Activated CD8-positive, alpha-beta memory T cell treated with anti-CD3 and anti-CD28 coated beads for 48 hours (primary cell): ENCODE measurements around the gene CCDC78.
A peak's percentile ranks its signal among the peaks of the same experiment; 100 is the strongest.

Experiments
- DNase-seq, 3 experiments: peaks; one replicate each; pipeline ENCODE4 v3.0.0-alpha.2; 2020; ENCODE audit warnings: low read depth in 2 of 3, low spot score in 2 of 3

The CCDC78 gene

GRCh38 chr16:740459-740763 lies 14.2 kb upstream of the CCDC78 start:
- no peak for DNase-seq

- no peak for DNase-seq
Measured at GRCh38 chr16:739560-740458, 13.6 kb upstream of the CCDC78 start.

GRCh38 chr16:736936-737481 lies 10.8 kb upstream of the CCDC78 start:
- DNase-seq: no peak

- peak in 1 of 3 experiments; percentile 47 for DNase-seq
Measured at GRCh38 chr16:735982-736453, 9.8 kb upstream of the CCDC78 start.

DNA sequence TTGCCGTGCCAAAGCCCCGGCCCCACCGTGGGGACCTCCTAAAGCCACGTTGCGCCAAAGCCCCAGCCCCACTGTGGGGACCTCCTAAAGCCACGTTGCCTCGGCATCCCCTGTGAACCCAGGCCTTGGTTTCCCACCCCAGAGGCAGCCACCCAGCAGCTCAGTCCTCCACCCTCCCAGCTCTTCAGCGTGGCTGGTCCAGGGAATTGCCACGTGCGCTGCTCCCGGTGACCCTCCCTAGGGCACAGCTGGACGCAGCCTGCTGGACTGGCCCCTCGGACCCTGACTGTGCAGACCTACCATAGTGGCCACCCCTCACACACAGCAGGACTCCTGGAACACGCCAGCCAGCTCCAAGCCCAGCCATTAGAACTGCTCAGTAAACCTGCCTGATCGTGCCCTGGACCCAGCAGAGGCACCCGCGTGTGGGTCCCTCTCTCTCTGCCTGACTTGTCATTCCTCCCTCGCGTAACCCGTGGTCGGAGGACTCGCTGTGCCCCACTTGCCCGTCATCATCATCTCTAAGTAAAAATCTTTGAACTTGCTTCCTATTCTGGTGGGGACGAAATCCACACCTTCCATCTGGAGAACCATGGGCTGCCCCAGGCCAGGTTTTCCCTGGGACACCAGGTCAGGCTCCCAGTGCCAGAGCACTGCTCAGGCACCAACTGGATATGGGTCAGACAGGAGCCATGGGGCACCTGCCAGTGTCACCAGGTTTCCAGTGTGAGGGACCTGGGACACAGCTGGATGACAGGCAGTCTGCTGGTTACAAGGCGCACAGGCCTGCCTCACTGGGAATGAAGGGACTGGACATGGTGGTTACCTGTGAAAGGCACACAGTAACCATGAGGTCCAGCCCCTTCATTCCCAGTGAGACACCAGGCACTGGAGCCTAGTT lies 9.0 kb upstream of the CCDC78 start:
- no peak for DNase-seq

DNA sequence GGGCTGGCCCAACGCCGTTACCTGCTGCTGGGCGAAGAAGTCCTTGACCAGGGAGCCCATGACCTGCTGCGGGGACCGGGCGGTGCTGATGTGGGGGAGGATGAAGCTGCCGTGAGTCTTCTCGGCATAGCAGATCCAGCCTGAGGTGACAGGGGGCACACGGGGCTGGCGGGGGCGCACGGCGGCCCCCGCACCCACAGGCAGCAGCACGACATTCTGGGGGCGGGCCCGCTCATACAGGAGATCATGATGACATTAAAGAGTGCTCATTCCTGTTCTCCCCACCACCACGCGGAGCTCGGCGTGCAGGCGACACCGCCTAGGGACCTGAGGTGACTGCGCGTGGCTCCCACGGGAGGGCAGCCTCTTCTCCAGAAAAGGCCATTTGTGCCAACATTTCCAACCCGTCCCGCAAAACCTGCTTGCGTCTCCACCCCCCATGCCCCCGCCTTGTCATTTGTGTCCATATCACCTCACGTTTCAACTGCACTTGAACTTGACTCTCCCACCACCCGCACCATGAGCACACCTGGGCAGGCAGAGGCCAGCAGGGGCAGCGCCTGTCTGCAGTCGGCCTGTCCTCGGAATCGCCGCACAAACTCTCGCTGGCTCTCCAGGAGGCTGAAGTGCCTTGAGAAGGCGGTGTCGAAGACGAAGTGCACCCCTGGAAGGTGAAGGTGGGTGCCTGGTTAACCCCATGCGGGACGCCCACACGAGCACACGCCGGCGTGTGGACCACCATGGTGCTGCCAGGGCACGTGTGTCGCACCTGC lies 8.2 kb upstream of the CCDC78 start:
- no peak for DNase-seq

DNA sequence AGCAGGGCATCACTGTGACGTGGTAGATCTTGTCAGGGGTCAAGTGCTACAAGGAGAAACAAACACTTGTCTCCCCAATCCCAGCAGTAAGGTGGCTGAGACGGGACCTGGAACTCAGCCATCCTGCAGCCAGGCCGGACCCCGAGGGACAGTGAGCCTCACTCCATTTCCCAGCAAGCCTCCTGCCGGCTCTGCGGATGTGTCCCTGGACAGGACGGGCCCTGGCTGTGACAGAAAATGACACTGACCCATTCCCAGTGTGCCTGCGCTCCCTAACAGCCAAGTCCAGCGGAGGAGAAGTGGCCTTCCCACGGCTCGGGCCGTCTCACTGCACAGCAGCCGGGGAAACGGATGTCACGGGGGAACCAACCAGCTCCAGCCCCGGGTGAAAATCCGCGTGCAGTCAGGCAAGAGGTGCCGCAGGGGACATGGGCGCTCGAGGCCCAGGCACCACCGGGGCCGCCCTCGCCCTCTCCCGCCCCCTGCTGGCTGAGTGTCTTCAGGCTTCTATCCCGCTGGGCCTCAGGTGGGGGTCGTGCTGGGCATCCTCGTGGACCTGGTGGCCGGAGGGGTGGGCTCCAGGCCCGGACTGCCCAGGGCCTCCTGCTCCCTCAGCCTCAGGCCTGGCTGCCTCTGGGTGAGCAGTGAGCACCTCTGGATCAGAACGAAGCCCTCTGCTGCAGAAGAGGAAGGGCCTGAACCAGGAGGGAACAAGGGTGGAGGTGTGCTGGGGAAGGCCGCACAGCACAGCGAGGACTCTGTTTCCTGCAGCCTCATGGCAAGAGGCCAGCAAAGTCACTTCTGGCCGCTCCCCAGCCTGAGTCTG lies 7.4 kb upstream of the CCDC78 start:
- DNase-seq: no peak

DNA sequence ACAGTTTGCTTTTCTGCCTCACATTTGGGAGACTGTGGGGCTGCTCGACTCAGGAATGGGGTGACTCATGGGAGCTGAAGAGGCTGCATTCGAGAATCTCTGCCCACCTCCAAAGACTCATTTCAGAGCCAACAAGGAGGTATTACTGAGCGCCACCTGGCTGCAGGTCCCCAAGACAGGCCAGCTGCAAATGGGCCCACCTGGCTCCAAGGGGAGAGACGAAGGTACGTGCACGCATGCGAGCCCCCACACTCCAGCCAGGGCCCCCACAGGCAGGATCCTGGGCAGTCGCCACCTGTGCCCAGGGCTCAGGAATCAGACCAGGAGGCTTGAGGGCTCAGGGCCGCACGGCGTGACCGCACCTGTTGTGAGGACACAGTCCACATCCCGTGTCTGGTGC lies 6.7 kb upstream of the CCDC78 start:
- DNase-seq: no peak

- DNase-seq: no peak
Measured at GRCh38 chr16:732332-732731, 6.1 kb upstream of the CCDC78 start.

DNA sequence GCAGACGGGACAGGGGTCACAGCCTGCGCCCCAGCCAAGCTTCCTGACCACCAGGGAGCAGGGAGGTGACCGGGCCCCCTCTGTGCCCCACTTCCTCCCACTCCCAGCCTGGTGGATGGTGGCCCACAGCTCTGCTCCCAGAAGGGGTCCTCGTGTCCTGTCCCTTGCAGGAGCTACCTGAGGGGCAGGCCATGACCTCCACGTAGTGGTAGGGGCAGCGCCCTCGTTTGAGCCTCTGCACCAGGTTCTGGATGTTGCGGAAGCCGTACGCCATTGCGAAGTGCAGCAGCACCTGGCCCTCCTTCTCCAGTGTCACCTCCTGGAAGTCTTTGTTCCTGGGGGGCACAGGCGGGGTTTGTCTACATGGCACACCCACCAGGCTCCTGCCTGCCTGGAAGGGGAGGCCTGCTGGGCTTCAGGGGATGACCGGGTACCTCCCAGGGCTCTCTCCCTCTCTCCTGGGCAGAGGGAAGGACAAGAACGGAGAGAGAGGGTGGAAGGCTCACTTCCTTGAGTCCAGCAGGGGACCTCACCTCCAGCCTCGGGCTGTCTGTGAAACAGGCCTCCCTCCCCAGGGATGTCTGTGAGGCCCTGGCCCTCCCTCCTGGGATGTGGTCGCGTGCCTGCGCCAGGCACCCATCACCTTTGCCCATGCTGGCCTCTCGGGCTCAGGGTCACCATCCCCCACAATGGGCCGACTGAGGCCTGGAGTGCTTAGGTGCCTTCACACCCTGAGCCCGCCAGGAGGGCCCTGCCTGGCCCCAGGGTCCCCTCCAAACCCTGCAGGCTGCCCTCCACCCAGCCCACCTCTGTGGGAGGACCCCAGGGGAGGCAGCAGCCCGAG lies 4.6 kb upstream of the CCDC78 start:
- no peak for DNase-seq

DNA sequence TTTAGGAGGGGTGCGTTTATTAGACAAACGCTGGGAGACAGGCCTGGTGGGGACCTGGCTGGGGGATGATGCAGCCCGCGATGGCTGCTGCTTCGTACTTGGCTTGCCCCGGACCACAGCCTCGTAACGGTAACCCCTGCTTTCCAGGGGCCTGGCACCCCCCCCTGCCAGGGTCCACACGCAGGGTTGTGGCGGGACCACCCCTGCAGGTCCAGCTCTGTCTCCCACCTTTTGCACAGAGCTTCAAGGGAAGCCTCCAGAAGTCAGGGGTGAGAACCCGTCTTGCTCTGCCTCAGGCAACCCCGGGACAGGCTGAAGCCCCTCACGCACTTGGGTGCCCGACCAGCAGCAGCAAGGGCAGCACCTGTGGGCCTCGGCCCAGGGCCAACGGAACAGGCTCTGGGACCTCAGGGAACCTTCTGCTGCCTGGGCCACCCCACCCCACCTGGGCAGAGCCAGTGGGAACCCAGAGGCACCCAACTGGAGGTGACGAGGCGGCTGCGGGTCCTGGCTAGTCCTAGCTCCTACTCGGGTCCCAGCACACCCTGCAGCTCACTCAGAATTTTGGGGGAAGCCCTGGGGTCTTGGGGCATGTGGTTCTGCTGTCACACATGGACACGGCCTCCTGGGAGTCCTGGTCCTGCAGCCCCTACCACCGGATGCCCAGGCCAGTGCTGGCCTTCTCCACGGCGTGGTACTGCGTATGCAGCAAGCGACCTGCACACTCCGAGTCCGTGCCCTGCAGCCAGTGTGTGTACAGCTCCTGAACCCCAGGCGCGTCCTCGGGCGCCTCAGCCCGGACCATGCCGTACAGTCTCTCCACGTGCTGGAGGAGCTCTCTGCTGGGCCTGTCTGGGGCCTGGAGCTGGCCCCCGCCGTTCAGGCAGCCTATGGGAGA lies 3.8 kb upstream of the CCDC78 start:
- no peak for DNase-seq

- DNase-seq: no peak
Measured at GRCh38 chr16:728890-729744, 2.9 kb upstream of the CCDC78 start.

- peak in 2 of 3 experiments; percentile 46 to 55 for DNase-seq
Measured at GRCh38 chr16:728131-728889, 2.1 kb upstream of the CCDC78 start.

GRCh38 chr16:727291-727977 lies 1.2 kb upstream of the CCDC78 start:
- DNase-seq: no peak

- no peak for DNase-seq
Measured at GRCh38 chr16:726188-726437, 130 bp downstream of the CCDC78 start.

GRCh38 chr16:725463-726187 lies 618 bp downstream of the CCDC78 start:
- DNase-seq: no peak
